ENCODE measurements around the gene NR2C2.

DNA sequence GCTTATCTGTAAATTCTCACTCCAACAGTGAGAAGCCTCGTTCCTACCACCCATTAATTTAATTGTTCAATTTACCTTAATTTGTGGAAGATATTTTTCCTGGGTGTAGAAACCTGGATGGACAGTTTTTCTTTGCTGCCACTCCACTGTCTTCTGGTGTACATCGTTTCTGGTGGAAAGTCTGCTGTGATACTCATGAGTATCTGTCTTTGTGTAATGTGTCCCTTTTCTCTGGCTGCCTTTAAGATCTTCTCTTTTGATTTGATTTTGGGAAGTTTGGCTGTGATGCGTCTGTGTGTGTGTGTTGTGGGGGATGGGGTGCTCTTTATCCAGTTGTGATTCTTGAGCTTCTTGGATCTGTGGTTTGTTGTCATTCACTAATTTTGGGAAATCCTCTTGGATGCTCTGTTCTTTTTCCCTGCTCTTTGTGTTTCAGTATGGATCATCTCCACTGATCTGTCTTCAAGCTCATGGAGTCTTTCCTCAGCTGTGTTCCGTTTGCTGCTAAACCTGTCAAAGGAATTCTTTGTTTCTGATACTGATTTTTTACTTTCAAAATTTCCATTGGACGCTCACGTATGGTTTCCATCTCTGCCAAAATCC, 42.2 kb upstream of the NR2C2 start:
- no peak for TF ChIP-seq POLR2AphosphoS5 (IDR thresholded peaks at IDR 0.05; ENCODE audit: low read depth, low read length)
- TF ChIP-seq FOXP2 (optimal IDR thresholded peaks at IDR 0.05; ENCODE audit: borderline replicate concordance, extremely low read depth, extremely low read length, insufficient read depth): no peak
